Karpas-422 (cell line): Measurements from ENCODE around the gene MKLN1. TPM values are rescaled to one million over a fixed set of nuclear protein-coding genes. Genes with fewer than 3 reads are reported as not detected.
"Not testable (repeated sequence)": the region's sequence is repeated elsewhere in the genome, so short reads cannot be mapped to it uniquely, and the experiment has no call there.

ENCODE experiments used
- DNase-seq: peaks from one replicate; pipeline ENCODE4 v3.0.0-alpha.2; 2015
- H2AFZ ChIP-seq: fragments of 200-600 bp; sonication (generic); 2 replicates; pipeline ENCODE4 v1.6.1; 2014; ENCODE audit warnings: antibody characterized with exemption, low read length, mixed read lengths
- H3K27ac ChIP-seq: fragments of 200-600 bp; sonication (generic); 2 replicates; pipeline ENCODE4 v1.5.1; 2014; ENCODE audit warnings: mild to moderate bottlenecking, low read length, moderate library complexity
- H3K27me3 ChIP-seq: fragments of 200-600 bp; sonication (generic); 2 replicates; pipeline ENCODE4 v1.6.1; 2014; ENCODE audit warnings: low read length, mixed read lengths
- H3K36me3 ChIP-seq: fragments of 200-600 bp; sonication (generic); 2 replicates; pipeline ENCODE4 v1.6.1; 2014; ENCODE audit warnings: low read length, mixed read lengths; ENCODE audit not compliant: insufficient read depth
- H3K4me1 ChIP-seq: fragments of 200-600 bp; sonication (generic); 2 replicates; pipeline ENCODE4 v1.6.1; 2014; ENCODE audit warnings: mild to moderate bottlenecking, low read length, mixed read lengths
- H3K4me2 ChIP-seq: fragments of 200-600 bp; sonication (generic); 2 replicates; pipeline ENCODE4 v1.6.1; 2014; ENCODE audit warnings: low read length, low read depth, mild to moderate bottlenecking; ENCODE audit not compliant: poor library complexity, severe bottlenecking
- H3K4me3 ChIP-seq: fragments of 200-600 bp; sonication (generic); 2 replicates; pipeline ENCODE4 v1.5.1; 2014; ENCODE audit warnings: mild to moderate bottlenecking, antibody characterized with exemption, low read length, mixed read lengths
- H3K79me2 ChIP-seq: fragments of 200-600 bp; sonication (generic); 2 replicates; pipeline ENCODE4 v1.6.1; 2014; ENCODE audit warnings: mild to moderate bottlenecking, low read length, mixed read lengths
- H3K9ac ChIP-seq: fragments of 200-600 bp; sonication (generic); 2 replicates; pipeline ENCODE4 v1.6.0; 2014; ENCODE audit warnings: low read length
- H3K9me2 ChIP-seq: fragments of 200-600 bp; sonication (generic), shearing (Covaris generic); replicated peaks from 2 replicates; pipeline ENCODE4 v1.6.0; 2014; ENCODE audit warnings: mild to moderate bottlenecking, low read length, moderate library complexity; ENCODE audit not compliant: insufficient read depth
- H3K9me3 ChIP-seq: fragments of 300-700, 200-600 bp; sonication (generic); 2 replicates; pipeline ENCODE4 v1.6.1; 2014; ENCODE audit warnings: low read length, mixed read lengths
- H4K20me1 ChIP-seq: fragments of 200-600 bp; sonication (generic); 2 replicates; pipeline ENCODE4 v1.6.1; 2014; ENCODE audit warnings: mild to moderate bottlenecking, antibody characterized with exemption, low read length, low read depth; ENCODE audit not compliant: insufficient read depth
- total RNA-seq: library from RNA; depleted of rRNA; stranded (reverse); fragments of >200 nt; shearing (Covaris generic); gene quantifications from 2 replicates; pipeline ENCODE4 v1.2.3, GENCODE V29; 2014; ENCODE audit warnings: low replicate concordance

MKLN1 gene
- total RNA-seq, 1 experiment from 2014 or later = 70.8 TPM

- H3K79me2 ChIP-seq = peaks cover 57% of the 10 kb centered on the region
Observed at GRCh38 chr7:131425992-131426391, 98.3 kb downstream of the MKLN1 start.

GRCh38 chr7:131430826-131431225, 103.2 kb downstream of the MKLN1 start:
- Histone ChIP-seq H3K36me3 (peaks cover 22% of the 10 kb centered on the region), H3K79me2 (peaks cover 47% of the 10 kb centered on the region)
- not testable (repeated sequence) for H3K9ac ChIP-seq, H3K27me3 ChIP-seq, H3K4me2 ChIP-seq, H4K20me1 ChIP-seq, H2AFZ ChIP-seq, H3K9me2 ChIP-seq, H3K27ac ChIP-seq, DNase-seq, H3K4me1 ChIP-seq, H3K9me3 ChIP-seq, H3K4me3 ChIP-seq

More at GRCh38 chr7:131425992-131426391, 98.3 kb downstream of the MKLN1 start:
- Histone ChIP-seq H3K4me2 (no peak overlapping the region), H3K27me3 (no peaks in the 10 kb centered on the region), H3K4me3 (no peak overlapping the region), H3K9me2 (no peaks in the 10 kb centered on the region), H3K9ac (no peak overlapping the region), H3K36me3 (peaks cover 9% of the 10 kb centered on the region; the same call in 1 of the 2 replicates), H2AFZ (no peak overlapping the region), H3K27ac (no peak overlapping the region), H3K4me1 (peaks cover 3% of the 10 kb centered on the region; the same call in 1 of the 2 replicates), H4K20me1 (no peaks in the 10 kb centered on the region), H3K9me3 (no peaks in the 10 kb centered on the region)
- DNase-seq = no peak

GRCh38 chr7:131431289-131431688, 103.6 kb downstream of the MKLN1 start:
- no peak for DNase-seq
- H3K9ac ChIP-seq = no peak overlapping the region
- H3K4me2 ChIP-seq = no peak overlapping the region

GRCh38 chr7:131431756-131432155, 104.1 kb downstream of the MKLN1 start:
- Histone ChIP-seq H3K4me2 (no peak overlapping the region), H3K4me1 (no peaks in the 10 kb centered on the region), H3K9me3 (no peaks in the 10 kb centered on the region), H3K9me2 (no peaks in the 10 kb centered on the region), H3K36me3 (peaks cover 22% of the 10 kb centered on the region), H3K9ac (no peak overlapping the region), H4K20me1 (no peaks in the 10 kb centered on the region), H3K79me2 (peaks cover 43% of the 10 kb centered on the region), H2AFZ (no peak overlapping the region), H3K4me3 (no peak overlapping the region), H3K27me3 (no peaks in the 10 kb centered on the region), H3K27ac (no peak overlapping the region)
- DNase-seq = no peak

More at GRCh38 chr7:131431289-131431688, 103.6 kb downstream of the MKLN1 start:
- Histone ChIP-seq H4K20me1 (no peaks in the 10 kb centered on the region), H3K27ac (no peak overlapping the region), H3K27me3 (no peaks in the 10 kb centered on the region), H3K9me3 (no peaks in the 10 kb centered on the region), H3K4me3 (no peak overlapping the region), H2AFZ (no peak overlapping the region), H3K79me2 (peaks cover 45% of the 10 kb centered on the region), H3K4me1 (no peaks in the 10 kb centered on the region), H3K36me3 (peaks cover 22% of the 10 kb centered on the region), H3K9me2 (no peaks in the 10 kb centered on the region)

GRCh38 chr7:131436384-131436783, 108.7 kb downstream of the MKLN1 start:
- Histone ChIP-seq H3K27me3 (no peaks in the 10 kb centered on the region), H3K4me1 (no peaks in the 10 kb centered on the region), H4K20me1 (no peaks in the 10 kb centered on the region), H3K9me2 (no peaks in the 10 kb centered on the region), H3K79me2 (peaks cover 47% of the 10 kb centered on the region), H3K9ac (no peak overlapping the region), H3K36me3 (peaks cover 51% of the 10 kb centered on the region), H3K4me3 (no peak overlapping the region), H3K4me2 (no peak overlapping the region), H3K27ac (no peak overlapping the region), H2AFZ (no peak overlapping the region), H3K9me3 (no peaks in the 10 kb centered on the region)
- no peak for DNase-seq

- Histone ChIP-seq H3K4me3 (no peak overlapping the region), H3K4me1 (no peaks in the 10 kb centered on the region), H3K36me3 (peaks cover 58% of the 10 kb centered on the region), H3K27me3 (no peaks in the 10 kb centered on the region), H3K4me2 (no peak overlapping the region), H3K27ac (no peak overlapping the region), H3K9ac (no peak overlapping the region), H3K9me3 (no peaks in the 10 kb centered on the region), H3K79me2 (peaks cover 58% of the 10 kb centered on the region), H3K9me2 (no peaks in the 10 kb centered on the region), H4K20me1 (no peaks in the 10 kb centered on the region), H2AFZ (no peak overlapping the region)
- DNase-seq = no peak
Observed at GRCh38 chr7:131438969-131439368, 111.3 kb downstream of the MKLN1 start.

- no peaks in the 10 kb centered on the region for H3K4me1 ChIP-seq
- no peaks in the 10 kb centered on the region for H3K9me3 ChIP-seq
- peaks cover 46% of the 10 kb centered on the region for H3K79me2 ChIP-seq
- no peaks in the 10 kb centered on the region for H3K27me3 ChIP-seq
- H4K20me1 ChIP-seq = no peaks in the 10 kb centered on the region
- H2AFZ ChIP-seq = no peak overlapping the region
- peaks cover 51% of the 10 kb centered on the region for H3K36me3 ChIP-seq
- H3K4me2 ChIP-seq = no peak overlapping the region
- no peak overlapping the region for H3K4me3 ChIP-seq
- no peak for DNase-seq
- H3K9me2 ChIP-seq = no peaks in the 10 kb centered on the region
- no peak overlapping the region for H3K9ac ChIP-seq
- H3K27ac ChIP-seq = no peak overlapping the region
Observed at GRCh38 chr7:131443496-131443895, 115.8 kb downstream of the MKLN1 start.

- Histone ChIP-seq H3K9me3 (no peaks in the 10 kb centered on the region), H3K4me2 (no peak overlapping the region), H3K4me1 (no peaks in the 10 kb centered on the region), H3K9ac (no peak overlapping the region), H3K79me2 (peaks cover 44% of the 10 kb centered on the region), H4K20me1 (no peaks in the 10 kb centered on the region), H2AFZ (no peak overlapping the region), H3K27me3 (no peaks in the 10 kb centered on the region), H3K4me3 (no peak overlapping the region), H3K36me3 (peaks cover 46% of the 10 kb centered on the region), H3K9me2 (no peaks in the 10 kb centered on the region), H3K27ac (no peak overlapping the region)
- DNase-seq = no peak
Observed at GRCh38 chr7:131444683-131445082, 117.0 kb downstream of the MKLN1 start.
